ENCODE results near the gene PRKCA. TPM values are rescaled to one million over a fixed set of nuclear protein-coding genes. Genes with fewer than 3 reads are reported as not detected.

PRKCA gene
- total and polyA plus RNA-seq, 9 donors = 9.1 to 67.6 (median 37.2) TPM

- no peaks in the 10 kb centered on the region for H3K36me3 ChIP-seq
- intact Hi-C loops (cut with DNase I) = no loop called here
- DNase-seq = no peak
- H3K9me3 ChIP-seq = no peaks in the 10 kb centered on the region
- TF ChIP-seq POLR2A (IDR thresholded peaks at IDR 0.05) (no peak), CTCF (IDR thresholded peaks at IDR 0.05) (peak; percentile 21 to 42 (median 22)), EP300 (IDR thresholded peaks at IDR 0.05) (no peak)
- 60 to 74% (median 65%) methylated on average over 2 of the region's 2 CpGs for WGBS, 3 donors
- H3K4me3 ChIP-seq = no peak overlapping the region
- no peaks in the 10 kb centered on the region for H3K4me1 ChIP-seq (ENCODE audit: insufficient read depth)
- no peaks in the 10 kb centered on the region for H3K27me3 ChIP-seq
- H3K27ac ChIP-seq = no peak overlapping the region
These were observed 322.9 kb downstream of the PRKCA start for GRCh38 chr17:66625311-66625767.

- no peaks in the 10 kb centered on the region for H3K27me3 ChIP-seq
- intact Hi-C loops (cut with DNase I) = no loop called here
- H3K9me3 ChIP-seq = no peaks in the 10 kb centered on the region
- H3K4me1 ChIP-seq (ENCODE audit: insufficient read depth) = no peaks in the 10 kb centered on the region
- no peaks in the 10 kb centered on the region for H3K36me3 ChIP-seq
- TF ChIP-seq CTCF (IDR thresholded peaks at IDR 0.05) (no peak), POLR2A (IDR thresholded peaks at IDR 0.05) (no peak), EP300 (IDR thresholded peaks at IDR 0.05) (no peak)
- WGBS, 3 donors = 19 to 22% (median 21%) methylated on average over 4 of the region's 4 CpGs
- H3K4me3 ChIP-seq = no peak overlapping the region
- peak in 1 of 5 donors; percentile 19 for DNase-seq
- H3K27ac ChIP-seq = no peak overlapping the region
These were observed 325.6 kb downstream of the PRKCA start for GRCh38 chr17:66627985-66628384.

- H3K27me3 ChIP-seq = no peaks in the 10 kb centered on the region
- H3K4me1 ChIP-seq (ENCODE audit: insufficient read depth) = no peaks in the 10 kb centered on the region
- no peaks in the 10 kb centered on the region for H3K36me3 ChIP-seq
- WGBS, 3 donors = 50 to 60% (median 57%) methylated on average over 3 of the region's 3 CpGs
- H3K4me3 ChIP-seq = no peak overlapping the region
- H3K9me3 ChIP-seq = no peaks in the 10 kb centered on the region
- H3K27ac ChIP-seq = no peak overlapping the region
- TF ChIP-seq EP300 (IDR thresholded peaks at IDR 0.05) (no peak), CTCF (IDR thresholded peaks at IDR 0.05) (no peak), POLR2A (IDR thresholded peaks at IDR 0.05) (no peak)
- no peak for DNase-seq
- intact Hi-C loops (cut with DNase I) = no loop called here
These were observed 327.3 kb downstream of the PRKCA start for GRCh38 chr17:66629762-66630161.

- Histone ChIP-seq H3K27me3 (no peaks in the 10 kb centered on the region), H3K4me3 (no peak overlapping the region), H3K36me3 (no peaks in the 10 kb centered on the region), H3K9me3 (no peaks in the 10 kb centered on the region), H3K4me1 (ENCODE audit: insufficient read depth) (no peaks in the 10 kb centered on the region), H3K27ac (no peak overlapping the region)
- 95 to 98% (median 96%) methylated on average over 2 of the region's 2 CpGs for WGBS, 3 donors
- TF ChIP-seq CTCF (IDR thresholded peaks at IDR 0.05) = no peak
- TF ChIP-seq EP300 (IDR thresholded peaks at IDR 0.05) = no peak
- TF ChIP-seq POLR2A (IDR thresholded peaks at IDR 0.05) = no peak
- no peak for DNase-seq
- intact Hi-C loops (cut with DNase I) = no loop called here
These were observed 328.0 kb downstream of the PRKCA start for GRCh38 chr17:66630379-66630778.

Data from ovary (tissue), 9 donors.